Mesothelial cell of epicardium (in vitro differentiated cells): ENCODE data around the gene FAM193B. TPM values are rescaled to one million over a fixed set of nuclear protein-coding genes. Genes with fewer than 3 reads are reported as not detected.

ENCODE experiments used
- DNase-seq, 2 experiments: peaks; one replicate each; pipeline ENCODE4 v3.0.0; 2021; ENCODE audit warnings: low spot score in 2 of 2; ENCODE audit not compliant: unreplicated experiment in 2 of 2
- H3K27ac Mint-ChIP-seq: 2 replicates; pipeline ENCODE4 v1.8.0; 2021; ENCODE audit warnings: mixed read lengths
- H3K27me3 Mint-ChIP-seq: 2 replicates; pipeline ENCODE4 v1.8.0; 2021; ENCODE audit warnings: low read depth, mixed read lengths
- H3K36me3 Mint-ChIP-seq: 2 replicates; pipeline ENCODE4 v1.8.0; 2021; ENCODE audit warnings: mixed read lengths
- H3K4me1 Mint-ChIP-seq: 2 replicates; pipeline ENCODE4 v1.8.0; 2021; ENCODE audit warnings: mixed read lengths
- H3K4me3 Mint-ChIP-seq: 2 replicates; pipeline ENCODE4 v1.8.0; 2021; ENCODE audit warnings: mild to moderate bottlenecking, moderate library complexity, mixed read lengths
- H3K9me3 Mint-ChIP-seq: 2 replicates; pipeline ENCODE4 v1.8.0; 2021; ENCODE audit warnings: mixed read lengths
- total RNA-seq: library from RNA; stranded (reverse); gene quantifications from 3 replicates; pipeline ENCODE4 v1.2.1, GENCODE V29; 2021
- TF ChIP-seq, protein P1 (sequence below): fragments of 200-600 bp; sonication (generic); IDR thresholded peaks from one replicate; pipeline ENCODE4 v1.5.0; 2021; ENCODE audit warnings: antibody characterized with exemption; ENCODE audit not compliant: unreplicated experiment

Gene FAM193B
- total RNA-seq, 1 donor from 2014 or later, result 128 TPM

DNA sequence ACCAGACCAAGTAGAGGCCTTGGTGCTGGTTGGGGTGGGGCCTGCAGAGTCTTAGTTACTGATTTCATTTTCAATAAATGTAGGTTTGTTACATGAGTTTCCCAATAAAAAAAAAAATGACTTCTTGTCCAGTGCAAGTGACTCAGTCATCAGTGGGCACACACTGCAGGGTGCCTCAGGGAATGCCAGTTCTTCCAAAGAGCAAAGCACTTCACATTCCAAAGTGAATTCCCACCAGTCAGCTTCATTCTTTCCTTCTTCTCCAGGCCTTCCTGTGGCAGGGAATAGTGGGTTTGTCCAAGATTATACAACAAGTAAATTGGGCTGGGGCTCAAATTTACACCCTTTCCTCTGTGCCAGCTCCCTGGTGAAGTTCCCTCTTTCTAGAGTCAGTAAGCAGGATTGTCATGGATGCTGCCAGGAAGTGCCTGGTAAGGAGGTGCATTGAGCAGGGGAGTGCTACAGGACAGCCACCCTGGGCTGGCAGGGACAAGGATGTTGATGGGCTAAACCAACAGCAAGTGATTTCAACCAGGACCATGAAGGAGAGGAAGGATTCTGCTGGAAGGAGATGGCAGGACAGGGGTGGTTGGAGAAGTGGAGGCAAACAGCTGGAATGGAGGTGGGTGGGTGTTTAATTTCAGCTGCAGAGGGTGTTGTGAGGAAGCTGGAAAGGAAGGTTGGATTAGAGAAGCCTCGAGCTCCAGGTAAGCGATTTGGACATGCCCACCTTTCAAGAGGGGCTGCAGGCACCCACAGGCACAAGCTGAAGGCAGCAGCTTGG is 41.8 kb upstream of the FAM193B start:
- TF ChIP-seq, protein P1, sequence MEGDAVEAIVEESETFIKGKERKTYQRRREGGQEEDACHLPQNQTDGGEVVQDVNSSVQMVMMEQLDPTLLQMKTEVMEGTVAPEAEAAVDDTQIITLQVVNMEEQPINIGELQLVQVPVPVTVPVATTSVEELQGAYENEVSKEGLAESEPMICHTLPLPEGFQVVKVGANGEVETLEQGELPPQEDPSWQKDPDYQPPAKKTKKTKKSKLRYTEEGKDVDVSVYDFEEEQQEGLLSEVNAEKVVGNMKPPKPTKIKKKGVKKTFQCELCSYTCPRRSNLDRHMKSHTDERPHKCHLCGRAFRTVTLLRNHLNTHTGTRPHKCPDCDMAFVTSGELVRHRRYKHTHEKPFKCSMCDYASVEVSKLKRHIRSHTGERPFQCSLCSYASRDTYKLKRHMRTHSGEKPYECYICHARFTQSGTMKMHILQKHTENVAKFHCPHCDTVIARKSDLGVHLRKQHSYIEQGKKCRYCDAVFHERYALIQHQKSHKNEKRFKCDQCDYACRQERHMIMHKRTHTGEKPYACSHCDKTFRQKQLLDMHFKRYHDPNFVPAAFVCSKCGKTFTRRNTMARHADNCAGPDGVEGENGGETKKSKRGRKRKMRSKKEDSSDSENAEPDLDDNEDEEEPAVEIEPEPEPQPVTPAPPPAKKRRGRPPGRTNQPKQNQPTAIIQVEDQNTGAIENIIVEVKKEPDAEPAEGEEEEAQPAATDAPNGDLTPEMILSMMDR, result no peak
- DNase-seq, result no peak
- Mint-ChIP-seq H3K27me3 (no peaks in the 10 kb centered on the region), H3K4me3 (no peak overlapping the region), H3K9me3 (no peaks in the 10 kb centered on the region), H3K27ac (no peak overlapping the region), H3K4me1 (peaks cover 28% of the 10 kb centered on the region), H3K36me3 (peaks cover 21% of the 10 kb centered on the region)

DNA sequence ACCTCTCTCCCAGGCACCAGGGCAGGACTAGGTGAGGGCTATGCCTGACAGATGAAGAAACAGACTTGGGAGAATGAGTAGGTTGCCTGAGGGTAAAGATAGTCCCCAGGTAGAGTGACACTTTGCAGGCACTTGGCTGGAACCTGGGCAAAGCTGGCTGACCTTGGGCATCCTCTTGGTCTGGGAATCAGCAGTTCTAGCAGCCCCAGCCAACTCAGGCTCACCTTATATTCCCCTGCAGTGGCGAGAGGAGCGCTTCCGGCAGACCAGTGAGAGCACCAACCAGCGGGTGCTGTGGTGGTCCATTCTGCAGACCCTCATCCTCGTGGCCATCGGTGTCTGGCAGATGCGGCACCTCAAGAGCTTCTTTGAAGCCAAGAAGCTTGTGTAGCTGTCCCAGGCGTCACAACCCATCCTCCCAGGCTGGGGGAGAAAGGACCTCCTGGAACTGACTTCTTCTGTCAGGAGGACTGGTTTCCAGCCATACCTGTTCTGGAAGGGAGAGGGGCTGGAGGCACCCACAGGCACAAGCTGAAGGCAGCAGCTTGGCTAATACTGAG is 40.7 kb upstream of the FAM193B start:
- H3K9me3 Mint-ChIP-seq, result no peaks in the 10 kb centered on the region
- no peak overlapping the region for H3K27ac Mint-ChIP-seq

DNA sequence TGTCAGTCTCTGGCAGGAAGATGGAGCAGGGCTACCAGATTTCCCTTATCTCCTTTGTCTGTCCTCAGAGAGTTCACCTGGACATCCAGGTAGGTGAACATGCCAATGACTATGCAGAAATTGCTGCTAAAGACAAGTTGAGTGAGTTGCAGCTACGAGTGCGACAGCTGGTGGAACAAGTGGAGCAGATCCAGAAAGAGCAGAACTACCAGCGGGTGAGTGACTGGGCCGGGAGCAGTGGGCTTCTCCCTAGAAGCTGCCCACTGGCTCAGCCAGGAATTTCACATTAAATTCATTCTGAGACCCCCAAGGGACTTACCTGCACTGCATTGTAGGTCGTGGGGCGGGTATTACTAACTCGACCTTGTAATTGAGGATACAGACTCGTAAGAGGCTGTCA is 39.7 kb upstream of the FAM193B start:
- H3K4me1 Mint-ChIP-seq, result peaks cover 17% of the 10 kb centered on the region
- H3K27me3 Mint-ChIP-seq, result peaks cover 17% of the 10 kb centered on the region
- no peak for DNase-seq
- peaks cover 21% of the 10 kb centered on the region for H3K36me3 Mint-ChIP-seq
- H3K9me3 Mint-ChIP-seq, result no peaks in the 10 kb centered on the region
- TF ChIP-seq, protein P1, result no peak
- no peak overlapping the region for H3K4me3 Mint-ChIP-seq
- no peak overlapping the region for H3K27ac Mint-ChIP-seq

More for the DNA sequence above, 40.7 kb upstream of the FAM193B start:
- TF ChIP-seq, protein P1, result no peak
- H3K4me1 Mint-ChIP-seq, result peaks cover 19% of the 10 kb centered on the region
- H3K36me3 Mint-ChIP-seq, result peaks cover 21% of the 10 kb centered on the region
- DNase-seq, result no peak
- no peak overlapping the region for H3K4me3 Mint-ChIP-seq
- peaks cover 10% of the 10 kb centered on the region for H3K27me3 Mint-ChIP-seq

DNA sequence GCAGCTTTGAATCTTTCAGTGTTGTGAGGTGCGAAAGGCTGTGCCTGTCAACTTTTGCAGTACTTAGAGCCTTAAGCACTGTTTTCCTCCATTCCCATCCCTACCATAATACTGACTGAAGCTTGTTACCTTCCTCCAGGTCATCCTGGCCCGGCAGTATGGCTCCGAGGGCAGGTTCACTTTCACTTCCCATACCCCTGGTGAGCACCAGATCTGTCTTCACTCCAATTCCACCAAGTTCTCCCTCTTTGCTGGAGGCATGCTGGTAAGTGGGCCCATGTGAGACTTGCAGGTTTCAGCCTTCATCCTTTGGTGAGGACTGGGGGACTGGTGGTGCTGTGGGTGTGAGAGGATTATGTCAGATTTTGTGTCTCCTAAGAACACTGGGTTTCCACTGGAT is 39.1 kb upstream of the FAM193B start:
- TF ChIP-seq, protein P1, result no peak
- Mint-ChIP-seq H3K27ac (no peak overlapping the region), H3K4me3 (peak overlapping the region; percentile 98), H3K27me3 (peaks cover 21% of the 10 kb centered on the region), H3K36me3 (peaks cover 21% of the 10 kb centered on the region), H3K4me1 (peaks cover 14% of the 10 kb centered on the region), H3K9me3 (no peaks in the 10 kb centered on the region)
- no peak for DNase-seq

DNA sequence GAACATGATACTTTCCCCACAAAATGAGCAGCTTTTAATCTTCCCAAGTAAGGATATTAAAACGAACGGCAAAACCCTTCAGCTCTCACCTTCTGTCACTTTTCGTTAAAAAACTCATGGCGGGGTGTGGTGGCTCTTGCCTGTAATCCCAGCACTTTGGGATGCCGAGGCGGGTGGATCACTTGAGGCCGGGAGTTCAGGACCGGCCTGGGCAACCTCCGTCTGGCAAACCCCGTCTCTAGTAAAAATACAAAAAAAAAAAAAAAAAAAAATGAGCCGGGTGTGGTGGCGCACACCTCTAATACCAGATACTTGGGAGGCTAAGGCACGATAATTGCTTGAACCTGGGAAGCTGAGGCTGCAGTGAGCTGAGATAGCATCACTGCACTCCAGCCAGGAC is 38.5 kb upstream of the FAM193B start:
- TF ChIP-seq, protein P1, result no peak
- DNase-seq, result no peak
- H3K27ac Mint-ChIP-seq, result peak overlapping the region; percentile 53
- peaks cover 21% of the 10 kb centered on the region for H3K36me3 Mint-ChIP-seq
- H3K4me1 Mint-ChIP-seq, result peaks cover 14% of the 10 kb centered on the region
- H3K4me3 Mint-ChIP-seq, result peak overlapping the region; percentile 98
- H3K9me3 Mint-ChIP-seq, result no peaks in the 10 kb centered on the region
- H3K27me3 Mint-ChIP-seq, result peaks cover 27% of the 10 kb centered on the region
